ENCODE results near the gene JPT1. TPM values are rescaled to one million over a fixed set of nuclear protein-coding genes. Genes with fewer than 3 reads are reported as not detected.
"Not testable (repeated sequence)": the region's sequence is repeated elsewhere in the genome, so short reads cannot be mapped to it uniquely, and the experiment has no call there.

The JPT1 gene
- total and polyA plus RNA-seq, 5 donors from 2014 or later: 70.9 to 231 (median 162) TPM

- Mint-ChIP-seq H3K27ac (no peak overlapping the region), H3K4me3 (no peak overlapping the region)
- ATAC-seq (ENCODE audit: low read depth in 2 of 2): no peak
Measured at GRCh38 chr17:75142236-75142971, 11.9 kb downstream of the JPT1 start.

GRCh38 chr17:75138519-75138918 is 15.8 kb downstream of the JPT1 start:
- Histone ChIP-seq H3K27ac (ENCODE audit: insufficient read depth, low read length, poor library complexity, severe bottlenecking) (no peak overlapping the region), H3K36me3 (ENCODE audit: control insufficient read depth, insufficient read depth, low read length) (peaks cover 10% of the 10 kb centered on the region), H3K4me3 (ENCODE audit: low read depth, low read length) (no peak overlapping the region), H3K27me3 (ENCODE audit: control insufficient read depth, insufficient read depth, low read length) (no peaks in the 10 kb centered on the region), H3K9me3 (ENCODE audit: control insufficient read depth in 2 of 2, low read length in 2 of 2) (no peaks in the 10 kb centered on the region), H3K4me1 (ENCODE audit: control insufficient read depth, insufficient read depth, low read length, poor library complexity, severe bottlenecking) (peaks cover 12% of the 10 kb centered on the region)
- Mint-ChIP-seq H3K4me1 (peaks cover 10 to 22% (median 11%) of the 10 kb centered on the region in 4 donors), H3K4me3 (no peak overlapping the region), H3K27me3 (no peaks in the 10 kb centered on the region), H3K27ac (no peak overlapping the region), H3K36me3 (peaks cover 4% of the 10 kb centered on the region), H3K9me3 (no peaks in the 10 kb centered on the region)
- DNase-seq (no peak), ATAC-seq (ENCODE audit: low read depth in 2 of 2) (no peak)

More at GRCh38 chr17:75142236-75142971, 11.9 kb downstream of the JPT1 start:
- Mint-ChIP-seq H3K27me3 (no peaks in the 10 kb centered on the region), H3K4me1 (peaks cover 4 to 20% (median 13%) of the 10 kb centered on the region in 4 donors), H3K36me3 (peaks cover 6% of the 10 kb centered on the region), H3K9me3 (no peaks in the 10 kb centered on the region)
- H3K4me1 ChIP-seq (ENCODE audit: control insufficient read depth, insufficient read depth, low read length, poor library complexity, severe bottlenecking): peaks cover 12% of the 10 kb centered on the region
- H3K27ac ChIP-seq (ENCODE audit: insufficient read depth, low read length, poor library complexity, severe bottlenecking): no peak overlapping the region
- no peaks in the 10 kb centered on the region for H3K27me3 ChIP-seq (ENCODE audit: control insufficient read depth, insufficient read depth, low read length)
- no peak overlapping the region for H3K4me3 ChIP-seq (ENCODE audit: low read depth, low read length)
- H3K9me3 ChIP-seq (ENCODE audit: control insufficient read depth in 2 of 2, low read length in 2 of 2): no peaks in the 10 kb centered on the region
- peaks cover 39% of the 10 kb centered on the region for H3K36me3 ChIP-seq (ENCODE audit: control insufficient read depth, insufficient read depth, low read length)
- no peak for DNase-seq

DNA sequence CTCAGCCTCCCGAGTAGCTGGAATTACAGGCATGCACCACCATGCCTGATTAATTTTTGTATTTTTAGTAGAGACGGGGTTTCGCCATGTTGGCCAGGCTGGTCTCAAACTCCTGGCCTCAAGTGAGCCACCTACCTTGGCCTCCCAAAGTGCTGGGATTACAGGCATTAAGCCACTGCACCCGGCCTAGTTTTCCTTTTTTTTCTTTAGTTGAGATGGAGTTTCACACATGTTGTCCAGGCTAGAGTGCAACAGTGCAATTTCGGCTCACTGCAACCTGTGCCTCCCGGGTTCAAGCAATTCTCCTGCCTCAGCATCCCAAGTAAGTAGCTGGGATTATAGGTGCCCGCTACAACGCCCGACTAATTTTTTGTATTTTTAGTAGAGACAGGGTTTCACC is 16.6 kb downstream of the JPT1 start:
- H3K4me1 Mint-ChIP-seq: peaks cover 10 to 24% (median 11%) of the 10 kb centered on the region in 4 donors
- not testable (repeated sequence) for ATAC-seq (ENCODE audit: low read depth in 2 of 2); H3K27me3 Mint-ChIP-seq

DNA sequence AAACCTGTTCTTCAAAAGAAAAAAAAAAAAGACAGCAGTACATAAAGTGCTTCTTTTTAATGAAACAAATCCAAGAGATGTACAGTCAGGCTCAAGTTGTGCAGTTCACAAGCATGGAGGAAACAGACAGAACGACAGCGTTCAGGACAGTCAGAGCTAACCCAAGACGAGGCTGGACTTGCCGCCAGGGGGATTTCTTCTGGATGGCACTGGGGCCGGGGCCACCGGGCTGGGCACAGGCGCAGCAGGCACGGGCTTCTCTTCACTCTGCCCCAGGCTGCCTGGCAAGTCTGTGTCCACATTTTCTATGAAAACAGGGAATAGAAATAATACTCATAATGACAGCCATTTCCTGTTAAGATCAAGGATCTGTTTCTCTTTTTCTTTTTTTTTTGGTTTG is 18.4 kb downstream of the JPT1 start:
- Mint-ChIP-seq H3K27me3 (no peaks in the 10 kb centered on the region), H3K36me3 (peaks cover 4% of the 10 kb centered on the region), H3K4me1 (peaks cover 6 to 21% (median 9%) of the 10 kb centered on the region in 4 donors), H3K4me3 (peak overlapping the region in 2 of 4 donors; percentile 8 to 52), H3K9me3 (no peaks in the 10 kb centered on the region), H3K27ac (peak overlapping the region; percentile 75 to 89 (median 77))
- no peak for ATAC-seq (ENCODE audit: low read depth in 2 of 2)
- H3K36me3 ChIP-seq (ENCODE audit: control insufficient read depth, insufficient read depth, low read length): peaks cover 8% of the 10 kb centered on the region
- no peak overlapping the region for H3K27ac ChIP-seq (ENCODE audit: insufficient read depth, low read length, poor library complexity, severe bottlenecking)
- peaks cover 10% of the 10 kb centered on the region for H3K4me1 ChIP-seq (ENCODE audit: control insufficient read depth, insufficient read depth, low read length, poor library complexity, severe bottlenecking)
- H3K27me3 ChIP-seq (ENCODE audit: control insufficient read depth, insufficient read depth, low read length): no peaks in the 10 kb centered on the region
- no peak for DNase-seq
- no peaks in the 10 kb centered on the region for H3K9me3 ChIP-seq (ENCODE audit: control insufficient read depth in 2 of 2, low read length in 2 of 2)
- no peak overlapping the region for H3K4me3 ChIP-seq (ENCODE audit: low read depth, low read length)

More for the DNA sequence above, 16.6 kb downstream of the JPT1 start:
- not testable (repeated sequence) for DNase-seq; H3K9me3 ChIP-seq (ENCODE audit: control insufficient read depth in 2 of 2, low read length in 2 of 2); H3K4me3 ChIP-seq (ENCODE audit: low read depth, low read length); H3K27ac ChIP-seq (ENCODE audit: insufficient read depth, low read length, poor library complexity, severe bottlenecking); H3K36me3 Mint-ChIP-seq; H3K4me3 Mint-ChIP-seq; H3K9me3 Mint-ChIP-seq; H3K36me3 ChIP-seq (ENCODE audit: control insufficient read depth, insufficient read depth, low read length); H3K27me3 ChIP-seq (ENCODE audit: control insufficient read depth, insufficient read depth, low read length)
- H3K4me1 ChIP-seq (ENCODE audit: control insufficient read depth, insufficient read depth, low read length, poor library complexity, severe bottlenecking): peaks cover 12% of the 10 kb centered on the region
- peak overlapping the region in 1 of 3 donors; percentile 43 for H3K27ac Mint-ChIP-seq

GRCh38 chr17:75135452-75135851 is 18.9 kb downstream of the JPT1 start:
- peaks cover 9 to 20% (median 9%) of the 10 kb centered on the region in 4 donors for H3K4me1 Mint-ChIP-seq
- H3K27ac Mint-ChIP-seq: peak overlapping the region; percentile 75 to 89 (median 77)
- Histone ChIP-seq H3K27me3 (ENCODE audit: control insufficient read depth, insufficient read depth, low read length) (no peaks in the 10 kb centered on the region), H3K36me3 (ENCODE audit: control insufficient read depth, insufficient read depth, low read length) (peaks cover 8% of the 10 kb centered on the region), H3K4me3 (ENCODE audit: low read depth, low read length) (no peak overlapping the region), H3K4me1 (ENCODE audit: control insufficient read depth, insufficient read depth, low read length, poor library complexity, severe bottlenecking) (peaks cover 10% of the 10 kb centered on the region), H3K27ac (ENCODE audit: insufficient read depth, low read length, poor library complexity, severe bottlenecking) (no peak overlapping the region), H3K9me3 (ENCODE audit: control insufficient read depth in 2 of 2, low read length in 2 of 2) (no peaks in the 10 kb centered on the region)
- no peaks in the 10 kb centered on the region for H3K9me3 Mint-ChIP-seq
- H3K36me3 Mint-ChIP-seq: peaks cover 8% of the 10 kb centered on the region
- H3K27me3 Mint-ChIP-seq: no peaks in the 10 kb centered on the region
- no peak for ATAC-seq (ENCODE audit: low read depth in 2 of 2)
- peak overlapping the region in 2 of 4 donors; percentile 8 to 52 for H3K4me3 Mint-ChIP-seq
- no peak for DNase-seq

DNA sequence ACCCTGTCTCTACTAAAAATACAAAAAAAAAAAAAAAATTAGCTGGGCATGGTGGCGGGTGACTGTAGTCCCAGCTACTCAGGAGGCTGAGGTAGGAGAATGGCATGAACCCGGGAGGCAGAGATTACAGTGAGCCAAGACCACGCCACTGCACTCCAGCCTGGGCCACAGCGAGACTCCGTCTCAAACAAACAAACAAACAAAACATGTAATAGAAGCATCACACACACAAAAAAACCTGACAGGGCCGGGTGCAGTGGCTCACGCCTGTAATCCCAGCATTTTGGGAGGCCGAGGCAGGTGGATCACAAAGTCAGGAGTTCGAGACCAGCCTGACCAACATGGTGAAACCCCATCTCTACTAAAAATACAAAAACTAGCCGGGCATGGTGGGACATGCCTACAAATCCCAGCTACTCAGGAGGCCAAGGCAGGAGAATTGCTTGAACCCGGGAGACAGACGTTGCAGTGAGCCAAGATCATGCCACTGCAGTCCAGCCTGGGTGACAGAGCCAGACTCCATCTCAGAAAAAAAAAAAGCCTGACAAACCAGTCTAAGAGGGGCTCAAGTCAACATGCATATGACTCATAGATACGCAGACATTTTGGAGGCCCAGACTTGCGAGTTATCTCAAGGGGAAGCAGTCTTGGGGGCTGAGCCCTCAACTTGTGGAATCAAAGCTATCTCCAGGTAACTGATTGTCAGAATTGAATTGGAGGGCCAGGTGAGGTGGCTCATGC is 20.5 kb downstream of the JPT1 start:
- H3K9me3 Mint-ChIP-seq; DNase-seq; H3K9me3 ChIP-seq (ENCODE audit: control insufficient read depth in 2 of 2, low read length in 2 of 2); H3K4me3 ChIP-seq (ENCODE audit: low read depth, low read length); H3K27me3 ChIP-seq (ENCODE audit: control insufficient read depth, insufficient read depth, low read length); H3K27ac ChIP-seq (ENCODE audit: insufficient read depth, low read length, poor library complexity, severe bottlenecking); H3K27me3 Mint-ChIP-seq; ATAC-seq (ENCODE audit: low read depth in 2 of 2); H3K36me3 ChIP-seq (ENCODE audit: control insufficient read depth, insufficient read depth, low read length): not testable (repeated sequence)
- Mint-ChIP-seq H3K36me3 (peaks cover 12% of the 10 kb centered on the region), H3K4me1 (peaks cover 10 to 18% (median 11%) of the 10 kb centered on the region in 4 donors), H3K4me3 (peak overlapping the region in 2 of 4 donors; percentile 28 to 68), H3K27ac (peak overlapping the region in 2 of 3 donors; percentile 11 to 74)
- peaks cover 15% of the 10 kb centered on the region for H3K4me1 ChIP-seq (ENCODE audit: control insufficient read depth, insufficient read depth, low read length, poor library complexity, severe bottlenecking)

GRCh38 chr17:75133001-75133400 is 21.3 kb downstream of the JPT1 start:
- H3K9me3 ChIP-seq (ENCODE audit: control insufficient read depth in 2 of 2, low read length in 2 of 2): no peaks in the 10 kb centered on the region
- Mint-ChIP-seq H3K27me3 (no peaks in the 10 kb centered on the region), H3K4me1 (peaks cover 10 to 18% (median 11%) of the 10 kb centered on the region in 4 donors), H3K9me3 (no peaks in the 10 kb centered on the region), H3K36me3 (peaks cover 12% of the 10 kb centered on the region), H3K27ac (peak overlapping the region in 1 of 3 donors; percentile 25), H3K4me3 (peak overlapping the region; percentile 64 to 91 (median 82))
- no peak overlapping the region for H3K27ac ChIP-seq (ENCODE audit: insufficient read depth, low read length, poor library complexity, severe bottlenecking)
- H3K4me1 ChIP-seq (ENCODE audit: control insufficient read depth, insufficient read depth, low read length, poor library complexity, severe bottlenecking): peaks cover 15% of the 10 kb centered on the region
- H3K4me3 ChIP-seq (ENCODE audit: low read depth, low read length): no peak overlapping the region
- H3K36me3 ChIP-seq (ENCODE audit: control insufficient read depth, insufficient read depth, low read length): peaks cover 8% of the 10 kb centered on the region
- DNase-seq (no peak), ATAC-seq (ENCODE audit: low read depth in 2 of 2) (no peak)
- no peaks in the 10 kb centered on the region for H3K27me3 ChIP-seq (ENCODE audit: control insufficient read depth, insufficient read depth, low read length)

All from CD4-positive, CD25-positive, alpha-beta regulatory T cell (primary cell).